Activated T-cell treated with anti-CD3 and anti-CD28 coated beads for 1 hour (primary cell): ENCODE results near the gene OR7C2.

ENCODE experiments used
- DNase-seq: peaks from one replicate; pipeline ENCODE4 v3.0.0-alpha.2; 2020; ENCODE audit warnings: low read depth

OR7C2 gene

DNA sequence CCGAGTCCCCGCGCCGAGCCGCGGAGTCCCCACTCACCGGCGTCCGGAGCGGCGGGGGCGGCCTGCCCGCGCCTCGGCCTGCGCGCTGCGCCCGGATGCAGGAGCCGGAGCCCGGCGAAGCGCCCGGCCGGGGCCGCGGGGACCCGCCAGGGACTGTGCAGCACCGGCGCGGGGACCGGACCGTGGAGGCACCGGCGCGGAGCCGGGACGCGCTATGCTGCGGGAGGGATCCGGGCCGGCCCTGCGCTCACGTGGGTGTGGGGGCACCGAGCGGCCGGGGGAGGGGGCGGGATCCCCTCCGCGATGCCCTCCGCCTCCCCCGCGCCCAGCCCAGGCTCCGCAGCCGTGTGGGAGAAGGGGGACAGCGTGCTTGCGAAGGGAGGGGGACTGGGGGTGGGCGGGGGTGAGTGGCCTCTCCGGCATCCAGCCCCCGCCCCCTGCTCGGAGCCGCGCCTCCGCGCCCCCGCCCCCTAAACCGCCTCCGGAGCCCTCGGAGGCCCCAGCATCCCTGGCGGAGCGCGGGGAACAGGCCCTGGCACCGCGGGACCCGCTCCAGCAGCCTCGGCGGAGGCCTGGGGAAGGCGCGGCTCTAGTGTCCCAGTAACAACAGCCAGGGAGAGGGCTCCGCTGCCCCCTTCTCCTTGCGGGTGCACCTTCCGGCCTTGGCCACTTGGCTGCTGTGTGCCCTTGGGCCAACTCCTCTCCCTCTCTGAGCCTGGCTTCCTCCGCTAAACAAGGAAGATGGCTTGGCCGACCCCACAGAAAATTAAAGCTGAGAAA is 38.4 kb downstream of the OR7C2 start, which contains the start of gene SLC1A6:
Gene SLC1A6, minus strand, starts transcription at position 389 of the 780 bp plus-strand sequence. CDS start 6,954 bp downstream, outside the sequence.
- DNase-seq: no peak

DNA sequence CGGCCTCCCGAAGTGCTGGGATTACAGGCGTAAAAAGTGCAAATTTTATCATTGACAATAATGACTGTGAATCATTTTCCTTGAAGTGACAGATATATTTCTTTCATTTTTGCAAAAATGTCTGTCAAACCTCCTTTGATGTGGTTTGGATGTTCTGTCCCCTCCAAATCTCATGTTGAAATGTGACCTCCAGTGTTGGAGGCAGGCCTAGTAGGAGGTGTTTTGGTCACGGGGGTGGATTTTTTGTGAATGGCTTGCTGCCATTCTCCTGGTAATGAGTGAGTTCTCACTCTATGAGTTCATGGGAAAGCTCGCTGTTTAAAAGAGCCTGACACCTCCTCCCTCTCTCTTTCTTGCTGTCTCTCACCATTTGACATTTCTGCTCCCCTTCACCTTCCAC is 43.8 kb downstream of the OR7C2 start:
- DNase-seq: no peak
